ENCODE measurements around the gene TBC1D30. TPM values are rescaled to one million over a fixed set of nuclear protein-coding genes. Genes with fewer than 3 reads are reported as not detected.

TBC1D30 gene
- total RNA-seq, 1 donor from 2014 or later: 0.72 TPM

DNA sequence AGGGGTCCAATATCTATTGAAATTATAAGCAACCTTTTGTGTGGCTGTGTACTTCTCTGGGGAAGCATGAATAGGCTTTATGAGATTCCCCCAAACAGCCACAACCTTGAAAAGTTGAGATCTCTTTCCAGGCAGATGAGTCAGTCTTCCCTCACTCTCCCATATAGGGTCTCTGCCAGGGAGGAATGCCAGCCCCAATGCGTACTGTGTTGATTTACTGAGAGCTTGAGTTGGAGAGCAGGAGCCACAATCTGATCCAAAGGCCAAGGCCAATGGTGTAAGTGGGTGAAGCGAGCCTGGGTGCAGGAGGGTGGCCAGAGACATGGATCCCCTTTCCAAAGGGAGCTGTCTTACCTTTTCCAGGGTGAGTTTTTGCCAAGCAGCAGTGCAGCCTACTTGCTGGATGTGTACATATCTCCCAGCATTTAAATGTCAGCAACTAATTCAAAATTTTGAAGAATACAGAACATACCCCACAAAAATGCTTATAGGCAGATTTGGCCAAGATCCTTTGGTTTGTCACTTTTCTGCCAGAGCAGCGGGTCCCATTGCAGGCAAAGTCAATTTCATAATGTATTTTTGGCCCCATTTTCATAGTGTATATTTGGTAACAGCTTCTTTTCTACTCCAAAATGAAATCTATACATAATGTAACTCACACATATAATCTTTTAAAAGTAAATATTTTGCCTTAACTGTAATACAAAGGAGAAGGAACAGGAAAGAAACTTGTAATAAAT is 88.2 kb downstream of the TBC1D30 start:
- ATAC-seq: no peak

DNA sequence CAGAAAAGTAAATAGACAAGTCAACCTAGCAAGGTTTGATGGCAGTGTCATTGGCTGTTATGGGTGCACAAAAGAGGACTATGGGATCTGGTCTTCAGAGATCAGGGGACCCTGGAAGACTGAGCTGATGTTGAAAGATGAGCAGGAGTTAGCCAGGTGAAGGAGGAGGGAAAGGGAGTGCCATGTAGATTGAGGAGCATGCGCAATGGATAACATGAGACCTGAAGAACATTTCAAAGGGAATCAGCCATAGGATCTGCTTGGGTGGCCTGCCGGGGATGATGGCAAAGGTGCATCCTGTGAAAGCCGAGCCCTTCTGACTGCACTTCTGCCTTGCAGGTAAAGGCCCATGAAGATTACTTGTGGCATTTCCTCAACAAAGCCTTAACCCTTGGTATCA is 90.8 kb downstream of the TBC1D30 start:
- ATAC-seq: no peak

DNA sequence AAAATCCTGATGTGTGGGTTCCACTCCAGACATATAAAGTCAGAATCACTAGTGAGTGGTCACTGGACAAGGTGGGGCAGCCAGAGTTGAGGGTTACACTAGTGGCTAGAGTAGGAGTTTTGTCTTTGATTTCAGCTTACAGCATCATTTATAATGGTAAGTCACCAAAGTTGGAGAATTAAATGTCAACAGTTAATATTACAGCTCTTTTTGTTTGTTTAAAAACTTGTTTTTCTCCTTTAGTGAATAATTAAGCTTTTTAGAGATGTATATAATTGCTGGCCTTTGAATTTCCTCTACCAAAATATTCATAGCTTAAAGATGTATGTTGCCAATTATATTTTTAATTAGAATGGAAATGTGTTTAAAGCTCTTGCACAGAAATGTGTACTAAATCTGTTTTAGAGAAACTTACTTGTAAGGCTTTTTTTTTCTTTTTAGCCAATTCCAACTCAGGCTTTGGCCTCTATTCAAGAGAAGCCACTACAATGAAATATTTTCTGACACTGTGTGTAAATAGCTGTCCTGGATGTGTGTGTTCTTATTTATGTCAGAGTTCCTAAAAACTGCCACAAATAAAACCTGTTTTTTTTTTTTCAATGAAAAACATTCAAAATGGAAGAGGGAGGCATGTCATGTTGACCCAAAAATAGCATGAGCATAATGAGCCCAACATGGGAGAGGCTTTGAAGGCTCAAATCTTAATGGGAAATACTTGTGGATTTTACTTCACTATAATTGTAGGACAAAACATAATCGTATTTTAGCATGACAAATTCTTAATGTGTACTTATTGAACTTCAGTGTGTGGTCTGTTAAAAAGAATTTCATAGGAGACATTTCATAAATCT is 92.2 kb downstream of the TBC1D30 start:
- ATAC-seq: no peak

DNA sequence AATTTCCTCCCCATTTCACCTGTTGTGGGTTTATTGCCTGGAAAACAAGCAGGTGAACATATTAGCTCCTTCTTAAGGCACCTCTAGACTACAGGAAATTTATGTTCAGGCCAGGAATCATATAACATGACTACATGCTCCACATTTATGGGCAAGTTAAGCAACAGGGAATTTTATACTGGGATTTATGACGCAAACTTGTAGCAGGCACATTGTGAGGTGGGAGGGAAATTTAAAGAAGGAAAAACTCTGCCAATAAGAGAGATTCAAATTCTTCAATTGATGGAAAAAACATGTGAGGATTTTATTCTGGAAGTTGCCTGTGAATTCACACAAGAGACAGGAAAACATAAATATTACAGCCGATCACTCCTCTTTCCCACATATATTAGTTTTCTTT is 93.9 kb downstream of the TBC1D30 start:
- ATAC-seq: no peak

DNA sequence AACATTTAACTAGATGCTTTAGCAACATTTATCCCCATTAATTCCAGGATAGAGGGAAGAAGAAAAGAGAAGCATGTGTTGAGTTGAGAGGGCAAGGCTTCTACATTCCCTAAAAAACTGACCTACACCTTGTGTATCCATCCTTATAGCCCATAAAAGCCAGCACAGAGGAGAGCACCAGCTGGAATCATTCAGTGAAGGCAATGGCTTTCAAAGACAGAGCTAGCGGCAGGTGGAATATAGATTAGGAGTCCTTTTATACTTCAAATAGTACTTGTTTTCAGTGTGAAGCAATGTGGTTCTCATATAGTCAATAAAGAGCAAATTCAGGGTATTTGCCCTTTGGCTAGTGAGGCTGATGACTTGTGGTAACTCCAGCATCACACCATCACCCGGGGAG is 94.4 kb downstream of the TBC1D30 start:
- no peak for ATAC-seq

DNA sequence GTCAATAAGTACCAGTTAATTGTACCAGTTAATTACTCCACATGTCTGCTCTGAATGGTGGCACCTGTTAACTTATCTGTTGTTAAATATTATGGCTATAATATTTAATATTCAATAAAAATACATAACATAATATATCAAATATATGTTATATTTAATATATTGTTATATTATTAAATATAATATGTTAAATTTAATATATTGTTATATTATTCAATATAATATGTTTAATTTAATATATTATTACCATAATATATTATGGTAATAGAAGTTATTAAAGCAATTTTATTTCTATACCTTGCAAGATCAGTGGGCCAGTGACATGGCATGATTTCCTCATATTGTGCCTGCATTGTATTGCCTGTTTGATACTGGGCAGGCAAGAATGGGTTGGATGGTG is 98.4 kb downstream of the TBC1D30 start:
- no peak for ATAC-seq

DNA sequence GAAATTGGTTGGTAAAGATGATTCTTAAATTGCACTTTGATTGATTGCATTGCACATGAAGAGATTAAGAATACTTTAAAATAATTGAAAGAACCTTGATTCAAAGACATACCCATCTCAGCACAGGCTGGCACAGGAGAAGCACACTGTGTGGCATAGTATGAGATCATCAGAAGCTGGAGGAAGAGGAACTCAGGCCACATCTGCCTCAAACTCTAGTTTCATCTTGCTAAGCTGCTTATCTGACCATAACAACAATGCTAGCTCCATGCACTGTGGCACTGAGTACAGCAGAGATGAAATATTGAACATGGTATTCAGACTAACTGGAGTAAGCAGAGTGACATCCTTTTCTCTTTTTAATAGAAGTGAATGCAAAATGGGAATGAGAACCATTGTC is 99.1 kb downstream of the TBC1D30 start:
- ATAC-seq: no peak

Other genes starting within 250 kb of the TBC1D30 start
- gene RASSF3, start 214.2 kb upstream of the TBC1D30 start, total RNA-seq: 13.4 TPM
- 28.9 TPM for gene GNS, start 65.2 kb upstream of the TBC1D30 start, total RNA-seq